WTC11 (cell line): Measurements from ENCODE around the gene JADE1. TPM values are rescaled to one million over a fixed set of nuclear protein-coding genes. Genes with fewer than 3 reads are reported as not detected.

Source experiments
- ATAC-seq: fragments of 200-7000 bp; cut with Tn5 transposase; 2 replicates; pipeline ENCODE4 v1.10.0; 2021; ENCODE audit warnings: mild to moderate bottlenecking, moderate library complexity
- CTCF ChIA-PET: fragments of 300-600 bp; sonication (Branson Sonifier 250); formaldehyde crosslinking; loops from one replicate; lab custom pipeline; 2021; ENCODE audit warnings: antibody characterized with exemption; lab: Charles Lee
- POLR2A ChIA-PET: fragments of 350-600 bp; sonication (Branson Sonifier 250); formaldehyde crosslinking; loops from one replicate; lab custom pipeline; 2021; ENCODE audit warnings: antibody characterized with exemption; lab: Charles Lee
- DNase-seq: peaks from one replicate; pipeline ENCODE4 v3.0.0; 2021; ENCODE audit warnings: low spot score
- H3K27ac Mint-ChIP-seq: 2 replicates; pipeline ENCODE4 v1.8.0; 2021; ENCODE audit warnings: mixed read lengths
- H3K27me3 Mint-ChIP-seq: 2 replicates; pipeline ENCODE4 v1.8.0; 2021; ENCODE audit warnings: low read depth, mild to moderate bottlenecking, moderate library complexity, mixed read lengths
- H3K36me3 Mint-ChIP-seq: 2 replicates; pipeline ENCODE4 v1.8.0; 2021; ENCODE audit warnings: mixed read lengths
- H3K4me1 Mint-ChIP-seq: 2 replicates; pipeline ENCODE4 v1.8.0; 2022; ENCODE audit warnings: mixed read lengths
- H3K4me3 Mint-ChIP-seq: 2 replicates; pipeline ENCODE4 v1.8.0; 2021; ENCODE audit warnings: mild to moderate bottlenecking, moderate library complexity, mixed read lengths
- H3K9me3 Mint-ChIP-seq: 2 replicates; pipeline ENCODE4 v1.8.0; 2021; ENCODE audit warnings: mixed read lengths
- AR ChIP-seq: fragments of 250-450 bp; sonication (Bioruptor Pico); IDR thresholded peaks from 2 replicates; pipeline ENCODE4 v1.9.0; 2021; ENCODE audit warnings: mild to moderate bottlenecking
- ARID4B ChIP-seq: sonication (generic); formaldehyde crosslinking; IDR thresholded peaks from 2 replicates; pipeline ENCODE4 v1.8.0; 2023; ENCODE audit warnings: missing genetic modification reagents, mild to moderate bottlenecking, borderline replicate concordance
- CDX4 ChIP-seq: fragments of 250-450 bp; sonication (Bioruptor Pico); IDR thresholded peaks from 2 replicates; pipeline ENCODE4 v1.9.0; 2021; ENCODE audit warnings: moderate library complexity, mild to moderate bottlenecking, inconsistent platforms, borderline replicate concordance
- E2F4 ChIP-seq: sonication (generic); formaldehyde crosslinking; IDR thresholded peaks from 2 replicates; pipeline ENCODE4 v1.8.1; 2022; ENCODE audit warnings: low read depth, mild to moderate bottlenecking, moderate library complexity, missing genetic modification reagents, borderline replicate concordance
- GRHL2 ChIP-seq: fragments of 250-450 bp; sonication (Bioruptor Pico); IDR thresholded peaks from 2 replicates; pipeline ENCODE4 v1.8.0; 2022; ENCODE audit warnings: mild to moderate bottlenecking, moderate library complexity; ENCODE audit not compliant: insufficient replicate concordance, severe bottlenecking
- HMGXB4 ChIP-seq: sonication (generic); formaldehyde crosslinking; IDR thresholded peaks from 2 replicates; pipeline ENCODE4 v1.8.1; 2023; ENCODE audit warnings: mild to moderate bottlenecking, moderate library complexity, missing genetic modification reagents
- IRF2 ChIP-seq: sonication (generic); formaldehyde crosslinking; IDR thresholded peaks from 2 replicates; pipeline ENCODE4 v1.8.0; 2022; ENCODE audit warnings: low read depth, missing genetic modification reagents, borderline replicate concordance
- KAT7 ChIP-seq: sonication (generic); formaldehyde crosslinking; IDR thresholded peaks from 2 replicates; pipeline ENCODE4 v1.8.1; 2023; ENCODE audit warnings: missing genetic modification reagents, mild to moderate bottlenecking, borderline replicate concordance
- MLX ChIP-seq: sonication (generic); formaldehyde crosslinking; IDR thresholded peaks from 2 replicates; pipeline ENCODE4 v1.8.1; 2023; ENCODE audit warnings: mild to moderate bottlenecking, missing genetic modification reagents, moderate library complexity
- MXD4 ChIP-seq: fragments of 250-450 bp; sonication (Bioruptor Pico); IDR thresholded peaks from 2 replicates; pipeline ENCODE4 v1.8.0; 2021; ENCODE audit warnings: mild to moderate bottlenecking, moderate library complexity, borderline replicate concordance
- PRRX2 ChIP-seq: fragments of 250-450 bp; sonication (Bioruptor Pico); IDR thresholded peaks from 2 replicates; pipeline ENCODE4 v1.8.0; 2021; ENCODE audit warnings: mild to moderate bottlenecking
- SMAD3 ChIP-seq: sonication (generic); formaldehyde crosslinking; IDR thresholded peaks from 2 replicates; pipeline ENCODE4 v1.8.0; 2022; ENCODE audit warnings: missing genetic modification reagents, mild to moderate bottlenecking, borderline replicate concordance
- TEAD1 ChIP-seq: sonication (generic); formaldehyde crosslinking; IDR thresholded peaks from 2 replicates; pipeline ENCODE4 v1.8.0; 2022; ENCODE audit warnings: mild to moderate bottlenecking, missing genetic modification reagents
- ZBTB21 ChIP-seq: sonication (generic); formaldehyde crosslinking; IDR thresholded peaks from 2 replicates; pipeline ENCODE4 v1.8.1; 2023; ENCODE audit warnings: mild to moderate bottlenecking, missing genetic modification reagents, borderline replicate concordance
- total RNA-seq: library from RNA; stranded (reverse); gene quantifications from 3 replicates; pipeline ENCODE4 v1.2.3, GENCODE V29; 2021

JADE1 gene
- total RNA-seq, 1 experiment from 2014 or later = 132 TPM

GRCh38 chr4:128776794-128777216 is 32.7 kb upstream of the JADE1 start (continued):
- no peak for TF ChIP-seq AR

- TF ChIP-seq MXD4 (CRISPR knock-in tag) (no peak), CDX4 (CRISPR knock-in tag) (no peak), PRRX2 (no peak), HMGXB4 (CRISPR knock-in tag) (no peak), TEAD1 (no peak), IRF2 (CRISPR knock-in tag) (no peak), GRHL2 (CRISPR knock-in tag) (no peak), SMAD3 (CRISPR knock-in tag) (no peak), ARID4B (no peak), KAT7 (CRISPR knock-in tag) (no peak), ZBTB21 (CRISPR knock-in tag) (no peak), MLX (no peak), E2F4 (CRISPR knock-in tag) (no peak)
- ChIA-PET CTCF (no interaction called here), POLR2A (no interaction called here)
- no peak overlapping the region for H3K27ac Mint-ChIP-seq
- H3K9me3 Mint-ChIP-seq = peaks cover 12% of the 10 kb centered on the region
- H3K4me1 Mint-ChIP-seq = peaks cover 21% of the 10 kb centered on the region
- H3K27me3 Mint-ChIP-seq = no peaks in the 10 kb centered on the region
- H3K36me3 Mint-ChIP-seq = no peaks in the 10 kb centered on the region
- DNase-seq (no peak), ATAC-seq (no peak)
- H3K4me3 Mint-ChIP-seq = no peak overlapping the region
Measured at GRCh38 chr4:128780688-128781087, 28.8 kb upstream of the JADE1 start.
